Smooth muscle cell (in vitro differentiated cells): ENCODE measurements around the gene CACNA1F. TPM values are rescaled to one million over a fixed set of nuclear protein-coding genes. Genes with fewer than 3 reads are reported as not detected.

Experiments used
- DNase-seq: peaks from one replicate; lab custom pipeline; 2025; ENCODE audit not compliant: unreplicated experiment; lab: John Stamatoyannopoulos, UW
- H2AFZ ChIP-seq: fragments of 200-600 bp; sonication (generic); 2 replicates; pipeline ENCODE4 v1.6.0; 2016; ENCODE audit warnings: antibody characterized with exemption, low read depth, mild to moderate bottlenecking
- H3F3A ChIP-seq: fragments of 200-600 bp; sonication (generic); 2 replicates; pipeline ENCODE4 v1.6.0; 2017; ENCODE audit warnings: antibody characterized with exemption, low read depth
- H3K27ac ChIP-seq: fragments of 200-600 bp; sonication (generic); 2 replicates; pipeline ENCODE4 v1.5.1; 2016; ENCODE audit warnings: low read depth, mild to moderate bottlenecking
- H3K27me3 ChIP-seq: fragments of 200-600 bp; sonication (generic); 2 replicates; pipeline ENCODE4 v1.6.1; 2016; ENCODE audit warnings: low read depth, mild to moderate bottlenecking
- H3K36me3 ChIP-seq: fragments of 200-600 bp; sonication (generic); 2 replicates; pipeline ENCODE4 v1.5.1; 2016; ENCODE audit warnings: low read depth
- H3K4me1 ChIP-seq: fragments of 200-600 bp; sonication (generic); 2 replicates; pipeline ENCODE4 v1.5.1; 2016; ENCODE audit warnings: low read depth
- H3K4me2 ChIP-seq: fragments of 200-600 bp; sonication (generic); 2 replicates; pipeline ENCODE4 v1.6.0; 2016; ENCODE audit warnings: mild to moderate bottlenecking
- H3K4me3 ChIP-seq: fragments of 200-600 bp; sonication (generic); 2 replicates; pipeline ENCODE4 v1.5.1; 2016; ENCODE audit warnings: mild to moderate bottlenecking
- H3K79me2 ChIP-seq: fragments of 200-600 bp; sonication (generic); 2 replicates; pipeline ENCODE4 v1.6.0; 2016; ENCODE audit warnings: low read depth, mild to moderate bottlenecking
- H3K9ac ChIP-seq: fragments of 200-600 bp; sonication (generic); 2 replicates; pipeline ENCODE4 v1.6.0; 2016; ENCODE audit warnings: low read depth
- H3K9me3 ChIP-seq: fragments of 200-600 bp; sonication (generic); replicated peaks from 2 replicates; pipeline ENCODE4 v1.5.1; 2016; ENCODE audit warnings: low read depth
- H4K20me1 ChIP-seq: fragments of 200-600 bp; sonication (generic); 2 replicates; pipeline ENCODE4 v1.6.0; 2016; ENCODE audit warnings: low read depth
- CTCF ChIP-seq: fragments of 200-600 bp; sonication (generic); IDR thresholded peaks from 2 replicates; pipeline ENCODE4 v1.5.1; 2017; ENCODE audit warnings: borderline replicate concordance, mild to moderate bottlenecking, antibody characterized with exemption; ENCODE audit not compliant: insufficient read depth, poor library complexity, severe bottlenecking
- WGBS: methylation state at CpG from one replicate; pipeline ENCODE4 v1.1.7; 2016; ENCODE audit warnings: low lambda C conversion rate; 5-methylcytosine and 5-hydroxymethylcytosine counted together
- polyA plus RNA-seq: library from polyadenylated mRNA; unstranded; fragments of >200 nt; fragmentation: Nextera tagmentation; extraction: Ambion mirVana; gene quantifications from 2 replicates; pipeline ENCODE4 v1.2.1, GENCODE V29; 2016
- total RNA-seq: library from RNA; depleted of rRNA; stranded (reverse); fragments of >200 nt; gene quantifications from 2 replicates; pipeline ENCODE4 v1.2.3, GENCODE V29; 2014

Gene CACNA1F
- total and polyA plus RNA-seq, 2 experiments from 2014 or later, result 0.34 TPM; not detected in 1

GRCh38 chrX:49247916-49248811, 15.0 kb upstream of the CACNA1F start:
- no peak overlapping the region for H3K4me2 ChIP-seq
- H3K27ac ChIP-seq, result no peak overlapping the region
- no peaks in the 10 kb centered on the region for H3K4me1 ChIP-seq
- no peaks in the 10 kb centered on the region for H3K36me3 ChIP-seq
- H3K9me3 ChIP-seq, result no peaks in the 10 kb centered on the region
- H3F3A ChIP-seq, result no peaks in the 10 kb centered on the region
- no peak overlapping the region for H3K9ac ChIP-seq
- H4K20me1 ChIP-seq, result no peaks in the 10 kb centered on the region
- no peak overlapping the region for H3K4me3 ChIP-seq
- no peak for TF ChIP-seq CTCF
- no peak overlapping the region for H2AFZ ChIP-seq
- no peak for DNase-seq
- no peaks in the 10 kb centered on the region for H3K79me2 ChIP-seq
- no peaks in the 10 kb centered on the region for H3K27me3 ChIP-seq
- 94% methylated on average over 25 of the region's 28 CpGs for WGBS

- Histone ChIP-seq H3K4me2 (no peak overlapping the region), H3K4me1 (no peaks in the 10 kb centered on the region), H3K4me3 (no peak overlapping the region), H3F3A (no peaks in the 10 kb centered on the region), H3K9me3 (no peaks in the 10 kb centered on the region), H3K79me2 (no peaks in the 10 kb centered on the region), H2AFZ (no peak overlapping the region), H3K27ac (no peak overlapping the region), H4K20me1 (no peaks in the 10 kb centered on the region), H3K27me3 (no peaks in the 10 kb centered on the region), H3K36me3 (no peaks in the 10 kb centered on the region), H3K9ac (no peak overlapping the region)
- WGBS, result 88% methylated on average over 11 of the region's 11 CpGs
- DNase-seq, result no peak
- TF ChIP-seq CTCF, result no peak
These were observed 14.2 kb upstream of the CACNA1F start for GRCh38 chrX:49247346-49247745.

- no peak overlapping the region for H2AFZ ChIP-seq
- no peaks in the 10 kb centered on the region for H3F3A ChIP-seq
- H3K9me3 ChIP-seq, result no peaks in the 10 kb centered on the region
- no peak overlapping the region for H3K27ac ChIP-seq
- H3K9ac ChIP-seq, result no peak overlapping the region
- H4K20me1 ChIP-seq, result no peaks in the 10 kb centered on the region
- no peaks in the 10 kb centered on the region for H3K27me3 ChIP-seq
- H3K79me2 ChIP-seq, result no peaks in the 10 kb centered on the region
- no peak for DNase-seq
- no peak overlapping the region for H3K4me2 ChIP-seq
- TF ChIP-seq CTCF, result no peak
- H3K4me1 ChIP-seq, result no peaks in the 10 kb centered on the region
- no peak overlapping the region for H3K4me3 ChIP-seq
- H3K36me3 ChIP-seq, result no peaks in the 10 kb centered on the region
- 95% methylated on average over 10 of the region's 10 CpGs for WGBS
These were observed 13.4 kb upstream of the CACNA1F start for GRCh38 chrX:49246541-49246940.

GRCh38 chrX:49244207-49244606, 11.1 kb upstream of the CACNA1F start:
- Histone ChIP-seq H3K4me1 (no peaks in the 10 kb centered on the region), H3K36me3 (no peaks in the 10 kb centered on the region), H3K27ac (no peak overlapping the region), H2AFZ (no peak overlapping the region), H3K9me3 (no peaks in the 10 kb centered on the region), H3K9ac (no peak overlapping the region), H3K27me3 (no peaks in the 10 kb centered on the region), H3K79me2 (no peaks in the 10 kb centered on the region), H4K20me1 (no peaks in the 10 kb centered on the region), H3K4me2 (no peak overlapping the region), H3K4me3 (no peak overlapping the region), H3F3A (no peaks in the 10 kb centered on the region)
- no peak for TF ChIP-seq CTCF
- WGBS, result 85% methylated on average over 2 of the region's 2 CpGs
- no peak for DNase-seq
